Chondrocyte (in vitro differentiated cells): ENCODE measurements around the gene TRIM65. TPM values are rescaled to one million over a fixed set of nuclear protein-coding genes. Genes with fewer than 3 reads are reported as not detected.
A peak's percentile ranks its signal among the peaks of the same experiment; 100 is the strongest.

Experiments used
- DNase-seq: peaks from one replicate; pipeline ENCODE4 v3.0.0; 2021; ENCODE audit warnings: mixed read lengths, low spot score
- H3K27ac Mint-ChIP-seq: one replicate; pipeline ENCODE4 v1.8.0; 2021; ENCODE audit warnings: mild to moderate bottlenecking, moderate library complexity, mixed read lengths; ENCODE audit not compliant: unreplicated experiment
- H3K27me3 Mint-ChIP-seq: 2 replicates; pipeline ENCODE4 v1.8.0; 2021; ENCODE audit warnings: low read depth, mixed read lengths
- H3K36me3 Mint-ChIP-seq: 2 replicates; pipeline ENCODE4 v1.8.0; 2021; ENCODE audit warnings: low read depth, mixed read lengths
- H3K4me1 Mint-ChIP-seq: 2 replicates; pipeline ENCODE4 v1.8.0; 2021; ENCODE audit warnings: low read depth, mild to moderate bottlenecking, mixed read lengths
- H3K4me3 Mint-ChIP-seq: one replicate; pipeline ENCODE4 v1.8.0; 2021; ENCODE audit warnings: mild to moderate bottlenecking, moderate library complexity, mixed read lengths; ENCODE audit not compliant: unreplicated experiment
- H3K9me3 Mint-ChIP-seq: 2 replicates; pipeline ENCODE4 v1.8.0; 2021; ENCODE audit warnings: low read depth, mixed read lengths
- total RNA-seq: library from RNA; stranded (reverse); gene quantifications from 3 replicates; pipeline ENCODE4 v1.2.1, GENCODE V29; 2021
- TF ChIP-seq, protein P1 (sequence below): fragments of 200-600 bp; sonication (generic); IDR thresholded peaks from 2 replicates; pipeline ENCODE4 v1.5.0; 2021; ENCODE audit warnings: antibody characterized with exemption, mild to moderate bottlenecking, moderate library complexity

Gene TRIM65
- total RNA-seq, 1 donor from 2014 or later = 27.1 TPM

GRCh38 chr17:75909812-75910274 is 13.1 kb upstream of the TRIM65 start:
- Mint-ChIP-seq H3K27ac (no peak overlapping the region), H3K4me1 (peaks cover 4% of the 10 kb centered on the region), H3K36me3 (peaks cover 6% of the 10 kb centered on the region), H3K4me3 (no peak overlapping the region), H3K27me3 (no peaks in the 10 kb centered on the region), H3K9me3 (no peaks in the 10 kb centered on the region)
- DNase-seq = no peak
- TF ChIP-seq, protein P1, sequence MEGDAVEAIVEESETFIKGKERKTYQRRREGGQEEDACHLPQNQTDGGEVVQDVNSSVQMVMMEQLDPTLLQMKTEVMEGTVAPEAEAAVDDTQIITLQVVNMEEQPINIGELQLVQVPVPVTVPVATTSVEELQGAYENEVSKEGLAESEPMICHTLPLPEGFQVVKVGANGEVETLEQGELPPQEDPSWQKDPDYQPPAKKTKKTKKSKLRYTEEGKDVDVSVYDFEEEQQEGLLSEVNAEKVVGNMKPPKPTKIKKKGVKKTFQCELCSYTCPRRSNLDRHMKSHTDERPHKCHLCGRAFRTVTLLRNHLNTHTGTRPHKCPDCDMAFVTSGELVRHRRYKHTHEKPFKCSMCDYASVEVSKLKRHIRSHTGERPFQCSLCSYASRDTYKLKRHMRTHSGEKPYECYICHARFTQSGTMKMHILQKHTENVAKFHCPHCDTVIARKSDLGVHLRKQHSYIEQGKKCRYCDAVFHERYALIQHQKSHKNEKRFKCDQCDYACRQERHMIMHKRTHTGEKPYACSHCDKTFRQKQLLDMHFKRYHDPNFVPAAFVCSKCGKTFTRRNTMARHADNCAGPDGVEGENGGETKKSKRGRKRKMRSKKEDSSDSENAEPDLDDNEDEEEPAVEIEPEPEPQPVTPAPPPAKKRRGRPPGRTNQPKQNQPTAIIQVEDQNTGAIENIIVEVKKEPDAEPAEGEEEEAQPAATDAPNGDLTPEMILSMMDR = no peak

DNA sequence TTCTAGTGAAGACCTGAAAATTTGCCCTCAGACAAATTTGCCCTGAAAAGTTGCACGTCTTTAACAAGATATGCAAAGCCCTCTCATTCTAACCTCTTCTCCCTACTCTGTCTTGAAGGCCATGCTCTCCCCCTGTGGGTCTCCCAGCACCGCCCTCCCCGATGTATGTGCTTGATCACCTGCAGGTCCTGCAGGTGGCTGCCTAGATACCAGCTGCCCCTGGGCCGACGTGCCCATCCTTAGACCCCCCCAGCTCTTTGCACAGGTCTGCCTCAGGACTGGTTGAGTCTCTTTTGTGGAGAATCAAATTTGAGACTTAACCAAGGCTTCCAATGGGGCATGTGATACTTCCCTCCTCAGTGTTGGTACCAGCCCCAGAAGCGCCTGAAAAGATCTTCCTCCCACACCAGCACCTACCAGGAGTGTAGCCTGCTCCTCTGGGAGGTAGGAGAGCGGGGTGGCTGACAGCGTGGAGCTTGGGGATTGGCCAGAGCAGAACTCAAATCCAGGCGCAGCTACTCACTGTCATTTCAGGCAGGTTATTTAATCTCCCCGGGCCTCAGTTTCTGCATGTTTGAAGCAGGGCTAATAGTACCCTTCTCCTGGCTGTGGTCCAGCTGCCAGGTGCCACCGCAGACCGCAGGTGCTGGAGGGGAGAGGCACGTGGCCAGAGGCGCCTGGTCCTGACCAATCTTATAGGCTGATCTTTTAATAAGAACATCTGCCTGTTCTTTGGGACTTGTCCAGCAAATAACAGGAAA is 12.5 kb upstream of the TRIM65 start:
- Mint-ChIP-seq H3K27ac (no peak overlapping the region), H3K4me3 (no peak overlapping the region), H3K4me1 (peaks cover 4% of the 10 kb centered on the region), H3K9me3 (no peaks in the 10 kb centered on the region), H3K27me3 (no peaks in the 10 kb centered on the region), H3K36me3 (peaks cover 6% of the 10 kb centered on the region)
- TF ChIP-seq, protein P1 = no peak
- no peak for DNase-seq

- no peak for DNase-seq
- Mint-ChIP-seq H3K27me3 (no peaks in the 10 kb centered on the region), H3K4me1 (peaks cover 9% of the 10 kb centered on the region), H3K9me3 (no peaks in the 10 kb centered on the region), H3K27ac (peak overlapping the region; percentile 17), H3K36me3 (peaks cover 3% of the 10 kb centered on the region), H3K4me3 (no peak overlapping the region)
- TF ChIP-seq, protein P1 = no peak
These were observed 11.4 kb upstream of the TRIM65 start for GRCh38 chr17:75908201-75908600.

- H3K36me3 Mint-ChIP-seq = no peaks in the 10 kb centered on the region
- DNase-seq = no peak
- no peaks in the 10 kb centered on the region for H3K9me3 Mint-ChIP-seq
- H3K27ac Mint-ChIP-seq = peak overlapping the region; percentile 65
- H3K4me3 Mint-ChIP-seq = no peak overlapping the region
- H3K4me1 Mint-ChIP-seq = peaks cover 9% of the 10 kb centered on the region
- no peaks in the 10 kb centered on the region for H3K27me3 Mint-ChIP-seq
- TF ChIP-seq, protein P1 = no peak
These were observed 9.6 kb upstream of the TRIM65 start for GRCh38 chr17:75906143-75906884.

DNA sequence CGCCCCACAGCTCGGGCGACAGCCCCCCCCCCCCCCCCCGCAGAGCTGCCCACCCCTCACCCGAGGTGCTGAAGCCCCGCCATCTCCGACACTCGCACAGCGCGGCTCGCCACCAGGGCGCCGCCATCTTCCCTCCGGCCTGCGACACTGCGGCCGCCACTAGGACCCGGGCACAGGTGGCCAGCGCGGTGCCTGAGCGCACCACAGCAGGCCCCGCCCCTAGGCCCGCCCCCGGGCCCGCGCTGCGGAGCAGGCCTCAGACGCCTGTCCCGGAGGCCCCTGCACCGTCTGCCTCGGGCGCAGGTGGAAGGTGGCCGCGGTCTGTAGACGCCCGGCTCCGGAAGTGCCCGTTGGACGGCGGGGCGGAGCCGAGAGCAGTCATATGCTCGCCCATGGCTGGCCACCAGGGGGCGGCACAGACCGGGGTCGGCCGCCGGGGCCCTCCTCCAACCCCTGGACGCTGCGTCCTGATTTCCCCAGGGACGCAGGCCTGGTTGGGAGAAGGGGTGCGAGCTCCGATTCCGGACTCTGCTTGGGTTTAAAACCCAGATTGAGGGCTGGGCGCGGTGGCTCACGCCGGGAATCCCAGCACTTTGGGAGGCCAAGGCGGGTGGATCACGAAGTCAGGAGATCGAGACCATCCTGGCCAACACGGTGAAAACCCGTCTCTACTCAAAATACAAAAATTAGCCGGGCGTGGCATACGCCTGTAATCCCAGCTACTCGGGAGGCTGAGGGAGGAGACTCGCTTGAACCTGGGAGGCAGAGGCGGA is 8.2 kb upstream of the TRIM65 start, which contains the start of gene MRPL38:
Gene MRPL38, minus strand, starts transcription at position 136 of the 773 bp plus-strand sequence. Its CDS starts 9 bp downstream, at position 127.
- peak; percentile 96 for DNase-seq
- H3K4me1 Mint-ChIP-seq = peaks cover 9% of the 10 kb centered on the region
- no peaks in the 10 kb centered on the region for H3K27me3 Mint-ChIP-seq
- no peaks in the 10 kb centered on the region for H3K9me3 Mint-ChIP-seq
- peak within 1 kb of the TSS; percentile 91 for H3K4me3 Mint-ChIP-seq
- H3K36me3 Mint-ChIP-seq = peaks cover 3% of the 10 kb centered on the region
- TF ChIP-seq, protein P1 = peak; percentile 100
- H3K27ac Mint-ChIP-seq = peak within 1 kb of the TSS; percentile 90
